IPS-NIHi7 (cell line): ENCODE measurements around the gene TAC4.

ENCODE experiments used
- DNase-seq: peaks from one replicate; pipeline ENCODE4 v3.0.0; 2012; ENCODE audit warnings: mixed read lengths; ENCODE audit errors: extremely low spot score

TAC4 gene

DNA sequence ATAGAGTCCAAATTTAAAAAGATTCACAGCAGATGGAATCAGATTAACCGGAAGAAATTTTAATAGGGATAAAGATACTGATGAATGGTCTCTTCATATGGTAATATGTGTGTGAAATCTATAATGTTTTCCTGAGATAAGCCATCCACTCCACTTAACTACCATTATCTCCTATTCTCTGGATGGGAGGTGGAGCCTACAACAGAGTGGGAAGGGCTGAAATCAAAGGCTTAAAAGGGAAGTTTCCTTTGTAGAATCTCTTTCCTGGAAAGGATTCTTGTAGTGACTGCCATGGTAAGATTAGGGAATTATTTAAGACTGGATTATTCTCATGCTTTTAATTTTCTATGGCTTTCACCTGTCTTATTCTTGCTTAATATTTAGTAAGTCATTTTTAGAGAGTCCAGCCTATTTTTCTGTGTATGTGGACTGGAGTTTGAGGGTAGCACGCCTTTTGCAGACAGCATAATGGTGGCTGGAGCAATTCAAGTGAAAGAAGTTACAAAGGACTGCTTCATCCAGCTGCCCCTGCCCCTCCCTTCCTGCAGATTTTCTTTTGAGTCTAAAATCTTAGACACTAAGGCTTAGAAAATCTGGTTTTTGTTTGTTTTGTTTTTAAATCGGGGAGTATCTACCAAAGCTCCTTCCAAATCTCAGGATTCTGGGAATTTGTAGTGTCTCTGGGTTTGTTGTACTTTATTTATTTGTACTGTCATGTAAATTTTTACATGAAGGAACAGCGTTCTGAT, 32.9 kb downstream of the TAC4 start:
- DNase-seq = no peak

DNA sequence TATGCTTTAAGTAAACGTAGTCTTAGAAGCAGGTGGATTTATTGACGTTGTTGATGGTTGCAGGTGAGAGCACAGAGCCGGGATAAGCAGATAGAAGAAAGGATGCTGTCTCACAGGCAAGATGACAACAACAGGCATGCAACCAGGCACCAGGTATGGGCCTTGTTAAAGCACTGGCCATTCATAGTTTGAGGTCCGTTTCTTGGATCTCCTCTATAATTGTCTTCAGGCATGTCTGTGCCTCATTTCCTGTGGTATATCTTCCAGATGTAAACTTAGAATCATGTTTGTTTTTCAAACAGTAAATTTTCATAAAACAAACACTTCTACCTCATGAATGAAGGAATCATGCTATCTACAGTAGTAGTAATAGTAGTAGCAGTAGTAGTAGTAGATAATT, 38.8 kb downstream of the TAC4 start:
- DNase-seq = no peak

DNA sequence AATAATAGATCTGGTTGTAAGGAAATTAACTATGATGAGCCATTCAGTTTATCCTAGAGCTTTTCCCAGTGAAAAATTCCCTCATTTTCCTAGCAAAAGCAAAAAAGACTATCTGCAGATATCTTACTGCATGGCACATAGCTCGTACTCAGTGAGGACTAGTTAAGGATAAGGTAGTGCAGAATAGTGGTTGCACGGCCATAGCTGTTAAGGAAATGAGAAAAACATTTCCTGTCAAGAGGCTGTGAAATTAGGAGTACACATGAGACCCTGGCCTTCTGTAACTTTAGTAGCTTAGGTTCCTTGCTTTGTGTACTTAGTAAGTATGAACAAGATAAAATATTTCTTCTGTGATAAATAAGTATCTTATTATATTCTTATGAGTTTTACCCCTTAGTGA, 49.1 kb downstream of the TAC4 start:
- no peak for DNase-seq

DNA sequence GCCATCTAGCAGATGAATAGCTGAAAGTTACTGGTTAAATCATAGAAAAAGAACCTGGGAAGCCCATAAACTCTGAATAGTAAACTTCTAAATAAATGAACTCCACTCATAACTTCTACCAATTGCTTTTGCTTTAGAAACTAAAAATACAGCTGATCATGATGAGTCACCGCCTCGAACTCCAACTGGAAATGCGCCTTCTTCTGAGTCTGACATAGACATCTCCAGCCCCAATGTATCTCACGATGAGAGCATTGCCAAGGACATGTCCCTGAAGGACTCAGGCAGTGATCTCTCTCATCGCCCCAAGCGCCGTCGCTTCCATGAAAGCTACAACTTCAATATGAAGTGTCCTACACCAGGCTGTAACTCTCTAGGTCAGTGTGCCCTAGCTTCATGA, 49.7 kb downstream of the TAC4 start:
- no peak for DNase-seq

DNA sequence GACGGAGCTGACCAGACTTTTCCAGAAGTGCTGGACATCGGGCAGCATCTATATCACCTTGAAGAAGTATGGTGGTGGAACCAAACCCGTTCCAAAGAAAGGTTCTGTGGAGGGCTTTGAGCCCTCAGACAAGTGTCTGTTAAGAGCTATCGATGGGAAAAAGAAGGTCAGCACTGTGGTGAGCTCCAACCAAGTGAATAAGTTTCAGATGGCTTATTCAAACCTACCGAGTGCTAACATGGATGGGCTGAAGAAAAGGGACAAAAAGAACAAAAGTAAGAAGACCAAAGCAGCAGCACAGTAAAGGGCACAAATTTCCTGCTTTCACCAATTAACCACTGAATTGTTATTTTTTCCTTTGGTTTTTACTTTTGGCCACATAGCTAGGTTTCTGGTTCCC, 52.5 kb downstream of the TAC4 start:
- no peak for DNase-seq

DNA sequence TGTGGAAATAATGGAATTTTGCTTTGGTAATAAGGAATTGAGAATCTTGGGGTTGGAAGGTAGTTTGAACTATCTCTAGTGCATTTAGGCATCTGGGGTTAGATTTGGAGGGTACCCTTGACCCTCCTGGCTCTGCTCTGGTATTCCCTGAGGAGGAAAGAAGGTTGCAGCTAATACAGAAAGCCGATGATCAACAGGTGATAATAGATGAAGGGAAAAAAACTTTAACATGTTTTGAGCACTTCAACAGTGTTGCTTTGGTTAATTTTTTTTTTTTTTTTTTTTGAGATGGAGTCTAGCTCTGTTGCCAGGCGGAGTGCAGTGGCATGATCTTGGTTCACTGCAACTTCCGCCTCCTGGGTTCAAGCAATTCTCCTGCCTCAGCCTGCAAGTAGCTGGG, 54.6 kb downstream of the TAC4 start:
- DNase-seq = no peak

DNA sequence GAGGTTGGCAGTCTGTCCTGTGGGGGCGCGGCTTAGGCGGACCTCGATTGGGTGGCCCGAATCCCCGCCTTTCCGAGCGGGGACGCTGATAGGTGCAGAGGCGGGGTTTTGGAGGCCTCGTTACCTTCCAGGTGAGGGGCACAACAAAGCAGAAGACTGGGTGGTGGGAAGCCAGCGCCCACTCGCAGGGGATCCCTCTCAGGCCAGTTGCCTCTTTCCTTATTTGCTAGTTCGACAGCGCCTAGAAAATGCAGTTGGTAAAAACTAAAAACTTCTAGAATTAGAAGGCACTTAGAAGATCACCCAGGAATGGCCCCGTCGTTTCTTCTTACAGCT, 58.7 kb downstream of the TAC4 start:
- no peak for DNase-seq

DNA sequence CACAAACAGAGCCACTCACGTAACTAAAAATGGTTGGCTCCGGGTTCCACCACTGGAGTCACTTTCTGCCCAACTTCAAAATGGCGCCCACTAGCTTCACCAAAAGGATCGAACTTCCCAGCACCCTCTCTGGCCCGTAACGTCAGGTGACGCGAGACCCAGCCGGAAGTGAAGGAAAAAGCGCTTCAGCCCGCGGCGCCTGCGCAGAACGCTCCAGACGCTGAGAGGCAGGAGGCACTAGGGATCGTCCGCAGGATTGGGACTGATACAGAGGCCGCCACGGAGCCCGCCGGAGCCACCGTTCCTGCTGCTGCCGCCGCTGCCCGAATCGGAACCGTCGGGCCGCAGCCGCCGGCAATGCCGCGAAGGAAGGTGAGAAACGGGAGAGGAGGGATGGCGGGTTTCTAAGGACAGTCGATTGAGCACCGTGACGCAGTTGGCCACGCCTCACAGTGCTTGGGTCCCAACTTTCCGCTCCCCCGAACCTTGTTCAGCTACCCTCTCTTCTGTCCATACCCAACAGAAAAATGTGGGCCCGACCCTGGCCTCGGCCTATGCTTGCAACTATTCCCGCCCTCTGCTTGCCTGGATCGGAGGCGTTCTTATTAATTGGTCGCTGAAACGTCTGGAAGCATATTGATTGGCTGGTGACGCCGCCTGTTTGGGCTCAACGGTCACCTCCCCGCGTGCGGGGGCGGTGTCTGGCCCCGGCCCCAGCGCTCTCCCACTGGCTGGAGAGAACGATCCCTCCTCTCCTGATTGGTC, 59.2 kb downstream of the TAC4 start, which contains the start of gene KAT7:
TSS of gene KAT7 (plus strand) at position 204 of the 765 bp plus-strand sequence. CDS start at position 358, 154 bp downstream.
- DNase-seq = peak; percentile 99
